Activated CD4-positive, CD25-positive, alpha-beta regulatory T cell treated with anti-CD3 and anti-CD28 coated beads, Interleukin-2, amount 50 U/mL, for 72 hours (primary cell): Measurements from ENCODE around the gene RASSF4.

ENCODE experiments used
- DNase-seq: peaks from one replicate; pipeline ENCODE4 v3.0.0; 2021

RASSF4 gene

GRCh38 chr10:45015590-45015989, 56.0 kb downstream of the RASSF4 start:
- DNase-seq = no peak

- no peak for DNase-seq
Measured at GRCh38 chr10:45023426-45023825, 63.8 kb downstream of the RASSF4 start.

- no peak for DNase-seq
Measured at GRCh38 chr10:45034301-45034700, 74.7 kb downstream of the RASSF4 start.

GRCh38 chr10:45035673-45036072, 76.1 kb downstream of the RASSF4 start:
- no peak for DNase-seq

GRCh38 chr10:45040921-45041542, 81.4 kb downstream of the RASSF4 start:
- no peak for DNase-seq

GRCh38 chr10:45044290-45044689, 84.7 kb downstream of the RASSF4 start:
- DNase-seq = no peak
